Upper lobe of right lung (tissue), 1 donor: ENCODE results near the gene SLCO2B1. TPM values are rescaled to one million over a fixed set of nuclear protein-coding genes. Genes with fewer than 3 reads are reported as not detected.

ENCODE experiments used
- ATAC-seq: fragments of 200-7000 bp; cut with Tn5 transposase; one replicate; pipeline ENCODE4 v1.9.1; 2020; ENCODE audit warnings: mild to moderate bottlenecking, moderate library complexity
- DNase-seq: peaks from one replicate; pipeline ENCODE4 v3.0.0-alpha.2; 2020
- H3K27ac ChIP-seq: fragments of 200-600 bp; one replicate; pipeline ENCODE4 v1.8.0; 2022
- H3K27me3 ChIP-seq: fragments of 200-600 bp; one replicate; pipeline ENCODE4 v1.8.0; 2022; ENCODE audit warnings: mild to moderate bottlenecking
- H3K36me3 ChIP-seq: fragments of 200-600 bp; one replicate; pipeline ENCODE4 v1.8.0; 2022
- H3K4me1 ChIP-seq: fragments of 200-600 bp; one replicate; pipeline ENCODE4 v1.8.0; 2022
- H3K4me3 ChIP-seq: fragments of 200-600 bp; one replicate; pipeline ENCODE4 v1.8.0; 2022; ENCODE audit warnings: mild to moderate bottlenecking
- H3K9me3 ChIP-seq: fragments of 200-600 bp; one replicate; pipeline ENCODE4 v1.8.0; 2022
- intact Hi-C: fragments of 100-400 bp; cut with DNase I; formaldehyde crosslinking; loops from one replicate; pipeline ENCODE4 v1.11.0; 2022
- total RNA-seq: library from RNA; stranded (reverse); fragmentation: NEBNext Ultra II Directional; extraction: Animal tissue kit (Norgen Biotek cat#: 25700); gene quantifications from one replicate; pipeline ENCODE4 v1.2.1, GENCODE V29; 2021
- TF ChIP-seq, protein P1 (sequence below): fragments of 200-600 bp; IDR thresholded peaks from one replicate; pipeline ENCODE4 v1.8.0; 2022; ENCODE audit warnings: antibody characterized with exemption
- donor health status: DM: no; HTN: yes; CAD: no; lungs with severe emphysema.

Gene SLCO2B1
- total RNA-seq, 1 donor from 2014 or later: 204 TPM

DNA sequence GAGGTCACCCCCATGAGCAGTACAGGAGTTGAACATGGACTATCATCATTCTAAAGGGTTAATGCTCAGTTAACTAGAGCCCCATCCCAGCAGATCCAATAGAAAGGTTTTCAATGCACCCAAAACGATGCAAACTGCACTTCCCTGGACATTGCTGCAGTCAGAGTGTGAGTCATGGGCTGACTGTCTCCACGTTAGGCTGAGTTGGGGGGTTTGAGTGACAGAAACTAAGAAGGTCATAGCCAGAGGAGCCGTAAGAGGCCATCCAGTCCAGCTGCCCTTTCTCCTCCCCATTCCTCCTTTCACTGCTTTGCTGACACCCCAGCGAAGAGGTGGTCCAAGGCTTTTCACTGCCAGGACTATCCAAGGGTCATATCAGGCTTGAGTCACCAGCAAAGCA, 43.7 kb upstream of the SLCO2B1 start:
- no peak overlapping the region for H3K27ac ChIP-seq
- no peak for ATAC-seq
- no peaks in the 10 kb centered on the region for H3K9me3 ChIP-seq
- no peaks in the 10 kb centered on the region for H3K36me3 ChIP-seq
- intact Hi-C loops: no loop called here
- TF ChIP-seq, protein P1, sequence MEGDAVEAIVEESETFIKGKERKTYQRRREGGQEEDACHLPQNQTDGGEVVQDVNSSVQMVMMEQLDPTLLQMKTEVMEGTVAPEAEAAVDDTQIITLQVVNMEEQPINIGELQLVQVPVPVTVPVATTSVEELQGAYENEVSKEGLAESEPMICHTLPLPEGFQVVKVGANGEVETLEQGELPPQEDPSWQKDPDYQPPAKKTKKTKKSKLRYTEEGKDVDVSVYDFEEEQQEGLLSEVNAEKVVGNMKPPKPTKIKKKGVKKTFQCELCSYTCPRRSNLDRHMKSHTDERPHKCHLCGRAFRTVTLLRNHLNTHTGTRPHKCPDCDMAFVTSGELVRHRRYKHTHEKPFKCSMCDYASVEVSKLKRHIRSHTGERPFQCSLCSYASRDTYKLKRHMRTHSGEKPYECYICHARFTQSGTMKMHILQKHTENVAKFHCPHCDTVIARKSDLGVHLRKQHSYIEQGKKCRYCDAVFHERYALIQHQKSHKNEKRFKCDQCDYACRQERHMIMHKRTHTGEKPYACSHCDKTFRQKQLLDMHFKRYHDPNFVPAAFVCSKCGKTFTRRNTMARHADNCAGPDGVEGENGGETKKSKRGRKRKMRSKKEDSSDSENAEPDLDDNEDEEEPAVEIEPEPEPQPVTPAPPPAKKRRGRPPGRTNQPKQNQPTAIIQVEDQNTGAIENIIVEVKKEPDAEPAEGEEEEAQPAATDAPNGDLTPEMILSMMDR: no peak
- H3K4me3 ChIP-seq: no peak overlapping the region
- no peak for DNase-seq
- H3K27me3 ChIP-seq: no peaks in the 10 kb centered on the region
- H3K4me1 ChIP-seq: no peaks in the 10 kb centered on the region

DNA sequence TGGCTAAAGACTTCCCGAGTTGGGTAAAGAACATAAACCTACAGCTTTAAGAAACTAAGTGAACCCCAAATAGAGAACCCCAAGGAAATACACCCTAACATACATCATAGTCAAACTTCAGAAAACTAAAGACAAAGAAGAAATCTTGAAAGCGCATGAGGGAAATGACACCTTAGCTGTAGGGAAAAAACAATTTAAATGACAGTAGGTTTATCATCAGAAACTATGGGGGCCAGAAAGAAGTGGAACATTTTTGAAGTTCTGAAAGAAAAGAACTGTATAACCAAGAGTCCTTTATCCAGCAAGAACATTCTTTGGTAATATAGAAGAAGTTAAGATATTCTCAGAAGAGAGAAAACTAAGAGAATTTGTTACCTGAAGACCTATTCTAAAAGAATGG, 38.7 kb upstream of the SLCO2B1 start:
- intact Hi-C loops: no loop called here
- Histone ChIP-seq H3K36me3 (no peaks in the 10 kb centered on the region), H3K4me1 (no peaks in the 10 kb centered on the region), H3K27me3 (no peaks in the 10 kb centered on the region), H3K27ac (no peak overlapping the region), H3K9me3 (peaks cover 2% of the 10 kb centered on the region), H3K4me3 (no peak overlapping the region)
- DNase-seq (no peak), ATAC-seq (no peak)
- TF ChIP-seq, protein P1: no peak

DNA sequence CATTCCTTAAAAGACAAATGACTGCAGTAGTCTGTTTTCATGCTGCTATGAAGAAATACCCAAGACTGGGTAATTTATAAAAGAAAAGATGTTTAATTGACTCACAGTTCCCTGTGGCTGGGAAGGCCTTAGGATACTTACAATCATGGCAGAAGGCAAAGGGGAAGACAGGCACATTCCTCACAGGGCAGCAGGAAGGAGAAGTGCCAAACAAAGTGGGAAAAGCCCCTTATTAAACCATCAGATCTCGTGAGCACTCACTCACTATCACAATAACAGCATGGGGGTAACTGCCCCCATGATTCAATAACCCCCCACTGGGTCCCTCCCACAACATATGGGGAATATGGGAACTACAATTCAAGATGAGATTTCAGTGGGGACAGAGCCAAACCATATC, 37.9 kb upstream of the SLCO2B1 start:
- ATAC-seq: no peak
- intact Hi-C loops: no loop called here
- TF ChIP-seq, protein P1: no peak

DNA sequence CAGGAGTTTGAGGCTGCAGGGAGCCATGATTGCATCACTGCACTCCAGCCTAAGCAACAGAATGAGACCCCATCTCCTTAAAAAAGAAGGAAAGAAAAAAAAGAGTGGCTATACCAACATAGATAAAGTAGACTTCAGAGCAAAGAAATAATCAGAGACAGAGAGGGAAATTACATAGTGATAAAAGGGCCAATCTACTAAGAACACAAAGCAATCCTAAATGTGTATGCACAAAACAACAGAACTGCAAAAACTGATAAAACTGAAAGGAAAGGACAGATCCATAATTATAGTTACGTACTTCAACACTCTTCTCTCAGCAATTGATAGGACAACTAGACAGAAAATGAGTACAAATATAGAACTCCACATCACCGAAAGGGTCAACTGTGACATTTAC, 36.4 kb upstream of the SLCO2B1 start:
- Histone ChIP-seq H3K9me3 (peaks cover 2% of the 10 kb centered on the region), H3K27me3 (no peaks in the 10 kb centered on the region), H3K27ac (no peak overlapping the region), H3K4me3 (no peak overlapping the region), H3K4me1 (no peaks in the 10 kb centered on the region), H3K36me3 (no peaks in the 10 kb centered on the region)
- TF ChIP-seq, protein P1: no peak
- intact Hi-C loops: no loop called here
- ATAC-seq (no peak), DNase-seq (no peak)

More for the DNA sequence above, 37.9 kb upstream of the SLCO2B1 start:
- H3K27ac ChIP-seq: no peak overlapping the region
- H3K9me3 ChIP-seq: peaks cover 2% of the 10 kb centered on the region
- no peaks in the 10 kb centered on the region for H3K36me3 ChIP-seq
- no peaks in the 10 kb centered on the region for H3K27me3 ChIP-seq
- no peaks in the 10 kb centered on the region for H3K4me1 ChIP-seq
- no peak overlapping the region for H3K4me3 ChIP-seq
- no peak for DNase-seq

DNA sequence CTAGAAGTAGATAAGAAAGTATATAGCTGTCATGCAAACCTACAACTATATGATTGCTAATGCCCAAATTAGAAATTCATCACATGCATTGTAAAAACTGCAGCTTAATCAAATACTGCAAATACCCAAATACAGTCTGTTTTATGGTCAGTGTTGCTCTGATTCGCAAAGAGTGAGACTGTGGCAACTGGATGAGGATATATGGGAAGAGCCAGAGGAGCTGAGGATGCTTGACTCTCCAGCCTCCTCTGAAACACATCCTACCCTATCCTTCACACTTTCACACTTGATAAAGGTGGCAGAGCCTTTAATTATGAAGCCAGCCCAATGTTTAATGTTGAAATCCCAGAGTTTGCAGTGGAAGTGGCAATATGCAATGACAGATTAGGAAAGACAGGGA, 32.3 kb upstream of the SLCO2B1 start:
- H3K4me1 ChIP-seq: no peaks in the 10 kb centered on the region
- no peaks in the 10 kb centered on the region for H3K27me3 ChIP-seq
- H3K9me3 ChIP-seq: peaks cover 2% of the 10 kb centered on the region
- no peak overlapping the region for H3K27ac ChIP-seq
- no peak for ATAC-seq
- TF ChIP-seq, protein P1: no peak
- DNase-seq: no peak
- intact Hi-C loops: no loop called here
- no peaks in the 10 kb centered on the region for H3K36me3 ChIP-seq
- H3K4me3 ChIP-seq: no peak overlapping the region

DNA sequence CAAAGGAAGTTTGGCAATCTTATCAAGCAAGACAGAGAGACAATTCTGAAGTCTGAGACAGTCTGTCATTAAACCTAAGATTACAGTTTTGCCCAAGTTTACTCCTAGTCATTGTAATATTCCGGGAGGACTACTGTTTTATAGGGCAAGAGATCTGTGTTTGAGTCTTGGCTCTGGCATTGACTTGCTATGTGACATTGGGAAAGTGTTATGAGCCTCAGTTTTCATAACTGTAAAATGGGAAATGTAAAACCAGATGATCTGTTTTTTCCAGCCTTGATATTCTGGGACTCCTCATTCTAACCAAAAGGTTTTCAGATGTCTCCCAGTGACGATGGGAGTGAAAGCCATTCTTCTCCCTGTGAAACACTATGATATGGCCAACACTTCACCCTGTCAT, 24.3 kb upstream of the SLCO2B1 start:
- Histone ChIP-seq H3K27ac (no peak overlapping the region), H3K4me3 (no peak overlapping the region), H3K27me3 (no peaks in the 10 kb centered on the region), H3K4me1 (no peaks in the 10 kb centered on the region), H3K36me3 (no peaks in the 10 kb centered on the region), H3K9me3 (no peaks in the 10 kb centered on the region)
- intact Hi-C loops: no loop called here
- DNase-seq (no peak), ATAC-seq (no peak)
- TF ChIP-seq, protein P1: no peak
